Stimulated activated CD4-positive, alpha-beta T cell treated with anti-CD3 and anti-CD28 coated beads, Interleukin-12 subunit alpha, Interleukin-12 subunit beta, amount 100 ng/mL, for 24 hours (primary cell): ENCODE results near the gene LRBA.
"Not testable (repeated sequence)": the region's sequence is repeated elsewhere in the genome, so short reads cannot be mapped to it uniquely, and the experiment has no call there.

Experiments used
- DNase-seq, 2 experiments: peaks; one replicate each; pipeline ENCODE4 v3.0.0-alpha.2; 2020; ENCODE audit warnings: low read depth in 2 of 2

Gene LRBA

GRCh38 chr4:150418757-150419410 is 596.2 kb downstream of the LRBA start:
- no peak for DNase-seq

GRCh38 chr4:150415213-150415612 is 599.9 kb downstream of the LRBA start:
- DNase-seq, result no peak

GRCh38 chr4:150411520-150411919 is 603.6 kb downstream of the LRBA start:
- DNase-seq, result no peak

- no peak for DNase-seq
These were observed 612.2 kb downstream of the LRBA start for GRCh38 chr4:150402871-150403272.

- no peak for DNase-seq
These were observed 613.9 kb downstream of the LRBA start for GRCh38 chr4:150401083-150401687.

GRCh38 chr4:150395872-150396271 is 619.2 kb downstream of the LRBA start:
- DNase-seq, result no peak

- no peak for DNase-seq
These were observed 621.0 kb downstream of the LRBA start for GRCh38 chr4:150394046-150394445.

- no peak for DNase-seq
These were observed 624.0 kb downstream of the LRBA start for GRCh38 chr4:150391052-150391451.

GRCh38 chr4:150390531-150390910 is 624.6 kb downstream of the LRBA start:
- no peak for DNase-seq

GRCh38 chr4:150389896-150390530 is 625.1 kb downstream of the LRBA start:
- no peak for DNase-seq

GRCh38 chr4:150387981-150388380 is 627.1 kb downstream of the LRBA start:
- no peak for DNase-seq

- DNase-seq, result not testable (repeated sequence)
These were observed 628.7 kb downstream of the LRBA start for GRCh38 chr4:150386415-150386814.

- no peak for DNase-seq
These were observed 629.5 kb downstream of the LRBA start for GRCh38 chr4:150385606-150386005.

- no peak for DNase-seq
These were observed 630.8 kb downstream of the LRBA start for GRCh38 chr4:150384249-150384648.

GRCh38 chr4:150382028-150382427 is 633.1 kb downstream of the LRBA start:
- no peak for DNase-seq

- no peak for DNase-seq
These were observed 633.5 kb downstream of the LRBA start for GRCh38 chr4:150381609-150382008.

- DNase-seq, result no peak
These were observed 634.0 kb downstream of the LRBA start for GRCh38 chr4:150381036-150381435.

GRCh38 chr4:150379454-150379853 is 635.6 kb downstream of the LRBA start:
- DNase-seq, result no peak

GRCh38 chr4:150375025-150375424 is 640.1 kb downstream of the LRBA start:
- DNase-seq, result no peak

- no peak for DNase-seq
These were observed 643.2 kb downstream of the LRBA start for GRCh38 chr4:150371869-150372268.

- DNase-seq, result no peak
These were observed 645.4 kb downstream of the LRBA start for GRCh38 chr4:150369434-150370380.

- DNase-seq, result no peak
These were observed 646.4 kb downstream of the LRBA start for GRCh38 chr4:150368667-150369066.
